Measurements from ENCODE around the gene HOXC5. TPM values are rescaled to one million over a fixed set of nuclear protein-coding genes. Genes with fewer than 3 reads are reported as not detected.
A peak's percentile ranks its signal among the peaks of the same experiment; 100 is the strongest.
"Not testable (repeated sequence)": the region's sequence is repeated elsewhere in the genome, so short reads cannot be mapped to it uniquely, and the experiment has no call there.

The HOXC5 gene
- total RNA-seq, 1 experiment from 2014 or later = not detected

GRCh38 chr12:54079115-54079514, 46.3 kb downstream of the HOXC5 start:
- not testable (repeated sequence) for H3K4me2 ChIP-seq (ENCODE audit: insufficient read depth, insufficient read length, low read length); H3K4me1 ChIP-seq (ENCODE audit: insufficient read depth, low read length); H3K4ac ChIP-seq (ENCODE audit: low read depth, low read length); H4K8ac ChIP-seq (replicated peaks; ENCODE audit: insufficient read length, low read depth, low read length); H2AFZ ChIP-seq (ENCODE audit: low read length); H3T11ph ChIP-seq (ENCODE audit: low read length); H2BK120ac ChIP-seq (ENCODE audit: low read depth, low read length, poor library complexity, severe bottlenecking); H2BK5ac ChIP-seq (ENCODE audit: insufficient read length, low read length); H2BK20ac ChIP-seq (ENCODE audit: low read depth, low read length, poor library complexity, severe bottlenecking); H3K4me3 Mint-ChIP-seq; H3K9ac ChIP-seq (ENCODE audit: extremely low read depth, insufficient read length, low read length); H2BK12ac ChIP-seq (ENCODE audit: insufficient read length, low read depth, low read length); H4K5ac ChIP-seq (ENCODE audit: insufficient read length, low read depth, low read length); H2AK5ac ChIP-seq (ENCODE audit: insufficient read length, low read length); H3K36me3 Mint-ChIP-seq (ENCODE audit: insufficient read depth in 1 of 3, low read depth in 3 of 3); H3K14ac ChIP-seq (ENCODE audit: insufficient read depth, low read length); H4K20me1 ChIP-seq (ENCODE audit: control insufficient read depth, insufficient read depth, insufficient read length); H3K18ac ChIP-seq (ENCODE audit: insufficient read length, low read depth, low read length); H3K27ac ChIP-seq (ENCODE audit: insufficient read length, low read depth, low read length); H3K79me2 ChIP-seq (ENCODE audit: insufficient read depth, low read length); DNase-seq; H3K23ac ChIP-seq (ENCODE audit: insufficient read length, low read depth, low read length); H4K91ac ChIP-seq (ENCODE audit: insufficient read length, low read depth, low read length); H3K27ac Mint-ChIP-seq; H3K79me1 ChIP-seq (ENCODE audit: insufficient read depth, low read depth, low read length, poor library complexity, severe bottlenecking); H3K9me3 ChIP-seq (ENCODE audit: control insufficient read depth, low read depth, low read length); H2BK15ac ChIP-seq (ENCODE audit: low read depth, low read length); H3K23me2 ChIP-seq (ENCODE audit: insufficient read length, low read depth, low read length, poor library complexity, severe bottlenecking); H3K56ac ChIP-seq (ENCODE audit: insufficient read length, low read depth, low read length)
- Mint-ChIP-seq H3K9me3 (peaks cover 2 to 18% of the 10 kb centered on the region in 2 experiments; a peak in 3 of 5 replicates), H3K27me3 (ENCODE audit: low read depth) (peaks cover 92% of the 10 kb centered on the region), H3K4me1 (peaks cover 48 to 62% of the 10 kb centered on the region in 2 experiments)
- no CpG with 5 or more reads among the region's 9 CpGs for WGBS (ENCODE audit: extremely low coverage, insufficient read length, low lambda C conversion rate)
- peaks cover 61% of the 10 kb centered on the region for H3K27me3 ChIP-seq (ENCODE audit: insufficient read depth, low read length)

DNA sequence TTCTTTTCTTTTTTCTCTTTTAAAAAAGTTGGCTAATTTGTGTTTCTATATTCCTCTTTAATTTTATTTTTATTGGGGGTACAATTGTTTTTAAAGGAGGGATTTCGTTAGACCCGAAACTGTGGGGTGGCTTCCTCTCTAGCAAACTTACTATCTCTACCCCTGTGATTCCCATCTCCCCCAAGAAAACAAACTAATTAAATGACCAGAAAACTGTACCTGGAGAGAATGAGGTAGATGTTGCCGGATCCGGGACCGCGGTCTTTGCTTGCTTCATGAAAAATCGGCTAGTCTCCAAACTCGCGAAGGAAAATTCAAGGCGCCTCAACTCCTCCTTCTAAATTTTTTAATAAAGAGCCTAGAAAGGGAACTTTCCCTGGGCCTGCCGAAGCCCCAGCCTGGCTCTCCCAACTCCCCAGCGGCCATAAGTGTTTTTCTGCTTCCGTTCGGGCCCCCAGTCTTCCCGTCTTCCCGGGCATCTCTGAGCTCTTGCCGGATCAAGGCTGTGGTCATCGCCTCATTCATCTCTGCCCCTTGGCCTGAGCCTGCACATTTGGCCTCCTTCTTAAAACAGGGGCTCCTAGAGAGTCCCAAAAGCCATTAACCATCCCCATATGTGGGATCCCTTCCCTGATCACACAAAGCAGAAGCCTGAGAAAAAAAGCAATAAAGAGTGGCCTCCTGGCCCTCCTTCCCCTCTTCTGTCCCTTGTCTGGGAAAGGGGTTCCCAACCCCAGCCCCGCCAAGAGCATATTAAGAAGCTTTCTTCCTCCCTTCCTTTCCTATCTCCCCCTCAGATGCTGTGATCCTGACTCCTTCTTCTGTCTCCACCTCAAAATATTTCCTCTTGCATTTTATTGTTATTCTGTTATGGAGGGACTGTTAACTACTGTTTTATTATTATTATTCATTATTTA, 47.4 kb downstream of the HOXC5 start:
- not testable (repeated sequence) for H2BK20ac ChIP-seq (ENCODE audit: low read depth, low read length, poor library complexity, severe bottlenecking); H2BK12ac ChIP-seq (ENCODE audit: insufficient read length, low read depth, low read length); H3K23me2 ChIP-seq (ENCODE audit: insufficient read length, low read depth, low read length, poor library complexity, severe bottlenecking); H3K36me3 Mint-ChIP-seq (ENCODE audit: insufficient read depth in 1 of 3, low read depth in 3 of 3); H4K20me1 ChIP-seq (ENCODE audit: control insufficient read depth, insufficient read depth, insufficient read length); H3K18ac ChIP-seq (ENCODE audit: insufficient read length, low read depth, low read length); H2AFZ ChIP-seq (ENCODE audit: low read length); H3K9me3 ChIP-seq (ENCODE audit: control insufficient read depth, low read depth, low read length); H4K5ac ChIP-seq (ENCODE audit: insufficient read length, low read depth, low read length); H2BK120ac ChIP-seq (ENCODE audit: low read depth, low read length, poor library complexity, severe bottlenecking); H3K14ac ChIP-seq (ENCODE audit: insufficient read depth, low read length); H2AK5ac ChIP-seq (ENCODE audit: insufficient read length, low read length); H3K79me1 ChIP-seq (ENCODE audit: insufficient read depth, low read depth, low read length, poor library complexity, severe bottlenecking); H3K4me2 ChIP-seq (ENCODE audit: insufficient read depth, insufficient read length, low read length); H3K9ac ChIP-seq (ENCODE audit: extremely low read depth, insufficient read length, low read length); H3K27ac Mint-ChIP-seq; H3K4me1 ChIP-seq (ENCODE audit: insufficient read depth, low read length); H2BK5ac ChIP-seq (ENCODE audit: insufficient read length, low read length); H3K79me2 ChIP-seq (ENCODE audit: insufficient read depth, low read length); H3T11ph ChIP-seq (ENCODE audit: low read length); H3K4ac ChIP-seq (ENCODE audit: low read depth, low read length); H3K56ac ChIP-seq (ENCODE audit: insufficient read length, low read depth, low read length); H3K27ac ChIP-seq (ENCODE audit: insufficient read length, low read depth, low read length); H3K23ac ChIP-seq (ENCODE audit: insufficient read length, low read depth, low read length); H4K8ac ChIP-seq (replicated peaks; ENCODE audit: insufficient read length, low read depth, low read length); H4K91ac ChIP-seq (ENCODE audit: insufficient read length, low read depth, low read length); DNase-seq; H2BK15ac ChIP-seq (ENCODE audit: low read depth, low read length)
- peak overlapping the region in 1 of 2 experiments; percentile 22; a peak in 3 of 5 replicates for H3K4me3 Mint-ChIP-seq
- H3K9me3 Mint-ChIP-seq = peaks cover 2 to 18% of the 10 kb centered on the region in 2 experiments; a peak in 3 of 5 replicates
- H3K27me3 ChIP-seq (ENCODE audit: insufficient read depth, low read length) = peaks cover 72% of the 10 kb centered on the region
- H3K27me3 Mint-ChIP-seq (ENCODE audit: low read depth) = peaks cover 93% of the 10 kb centered on the region
- H3K4me1 Mint-ChIP-seq = peaks cover 41 to 53% of the 10 kb centered on the region in 2 experiments
- no CpG with 5 or more reads among the region's 19 CpGs for WGBS (ENCODE audit: extremely low coverage, insufficient read length, low lambda C conversion rate)
